HepG2 (cell line): ENCODE data around the gene TOMM7. TPM values are rescaled to one million over a fixed set of nuclear protein-coding genes. Genes with fewer than 3 reads are reported as not detected.

ENCODE experiments used
- ETV5 ChIP-seq: IDR thresholded peaks from 2 replicates; pipeline ENCODE4 v1.6.1; 2018; ENCODE audit warnings: missing biosample characterization, missing genetic modification reagents, inconsistent platforms, borderline replicate concordance
- MAFK ChIP-seq, 2 experiments: IDR thresholded peaks in 1 of 2; conservative IDR thresholded peaks in 1 of 2; 2 replicates each; pipeline ENCODE4 v1.6.1; 2011; ENCODE audit warnings: improper control_type of control experiment in 2 of 2, low read length in 2 of 2
- MBNL3 ChIP-seq: fragments of 250-450 bp; sonication (Bioruptor Pico); conservative IDR thresholded peaks from 2 replicates; pipeline ENCODE4 v1.8.0; 2022; ENCODE audit warnings: mild to moderate bottlenecking, inconsistent platforms
- MYNN ChIP-seq: sonication (generic); formaldehyde crosslinking; IDR thresholded peaks from 2 replicates; pipeline ENCODE4 v1.4.0; 2020; ENCODE audit warnings: mild to moderate bottlenecking, low read depth, missing genetic modification reagents
- NR3C1 ChIP-seq: sonication (generic); formaldehyde crosslinking; IDR thresholded peaks from 2 replicates; pipeline ENCODE4 v1.4.0; 2020; ENCODE audit warnings: missing genetic modification reagents
- PTBP1 ChIP-seq: fragments of 200-400 bp; formaldehyde crosslinking; IDR thresholded peaks from 2 replicates; pipeline ENCODE4 v1.6.1; 2018; ENCODE audit warnings: low read length, low read depth; ENCODE audit not compliant: poor library complexity, severe bottlenecking
- RBAK ChIP-seq: sonication (generic); formaldehyde crosslinking; IDR thresholded peaks from 2 replicates; pipeline ENCODE4 v1.5.1; 2020; ENCODE audit warnings: mild to moderate bottlenecking, missing genetic modification reagents
- RFX5 ChIP-seq: IDR thresholded peaks from 2 replicates; pipeline ENCODE4 v1.6.1; 2011; ENCODE audit warnings: low read depth, low read length, improper control_type of control experiment
- SMAD3 ChIP-seq: sonication (generic); formaldehyde crosslinking; IDR thresholded peaks from 2 replicates; pipeline ENCODE4 v1.4.0; 2020; ENCODE audit warnings: missing genetic modification reagents
- SP140L ChIP-seq: sonication (generic); formaldehyde crosslinking; IDR thresholded peaks from 2 replicates; pipeline ENCODE4 v1.4.0; 2020; ENCODE audit warnings: missing genetic modification reagents, borderline replicate concordance
- STAT5B ChIP-seq: sonication (generic); formaldehyde crosslinking; IDR thresholded peaks from 2 replicates; pipeline ENCODE4 v1.4.0; 2020; ENCODE audit warnings: missing genetic modification reagents
- TBX3 ChIP-seq: fragments of 450-650 bp; IDR thresholded peaks from 2 replicates; pipeline ENCODE4 v1.6.1; 2017; ENCODE audit warnings: antibody characterized with exemption, mild to moderate bottlenecking, inconsistent platforms, borderline replicate concordance
- ZBTB1 ChIP-seq: sonication (generic); formaldehyde crosslinking; IDR thresholded peaks from 2 replicates; pipeline ENCODE4 v1.4.0; 2020; ENCODE audit warnings: missing genetic modification reagents, borderline replicate concordance
- ZNF251 ChIP-seq: sonication (generic); formaldehyde crosslinking; IDR thresholded peaks from 2 replicates; pipeline ENCODE4 v1.9.0; 2021; ENCODE audit warnings: mild to moderate bottlenecking, missing genetic modification reagents
- ZNF329 ChIP-seq: sonication (generic); formaldehyde crosslinking; IDR thresholded peaks from 2 replicates; pipeline ENCODE4 v1.9.0; 2021; ENCODE audit warnings: low read depth, mild to moderate bottlenecking, missing genetic modification reagents
- ZNF510 ChIP-seq: sonication (generic); formaldehyde crosslinking; IDR thresholded peaks from 2 replicates; pipeline ENCODE4 v1.4.0; 2020; ENCODE audit warnings: low read depth, mild to moderate bottlenecking, missing genetic modification reagents
- ZNF546 ChIP-seq: sonication (generic); formaldehyde crosslinking; conservative IDR thresholded peaks from 2 replicates; pipeline ENCODE4 v1.8.1; 2023; ENCODE audit warnings: mild to moderate bottlenecking, missing genetic modification reagents
- ZNF547 ChIP-seq: sonication (generic); formaldehyde crosslinking; IDR thresholded peaks from 2 replicates; pipeline ENCODE4 v1.5.1; 2020; ENCODE audit warnings: mild to moderate bottlenecking, missing genetic modification reagents
- ZNF562 ChIP-seq: sonication (generic); formaldehyde crosslinking; IDR thresholded peaks from 2 replicates; pipeline ENCODE4 v1.8.0; 2022; ENCODE audit warnings: missing genetic modification reagents, borderline replicate concordance
- ZZZ3 ChIP-seq: sonication (generic); formaldehyde crosslinking; IDR thresholded peaks from 2 replicates; pipeline ENCODE4 v1.4.0; 2020; ENCODE audit warnings: missing genetic modification reagents, mild to moderate bottlenecking, borderline replicate concordance
- polyA plus RNA-seq, 8 experiments: library from polyadenylated mRNA; depleted of rRNA in 3 of 8; stranded (reverse) in 7 of 8; unstranded in 1 of 8; fragments of >200 nt; fragmentation: Illumina TruSeq in 4 of 8; extraction: Trizol in 4 of 8; gene quantifications; 2 replicates each; pipeline versions ENCODE4 v1.2.1 to v1.2.3, GENCODE V29; 2011 to 2016; ENCODE audit warnings: low read depth in 4 of 8, missing spikeins in 1 of 8, mixed read lengths in 1 of 8; ENCODE audit not compliant: insufficient read depth in 1 of 8
- total RNA-seq, 5 experiments: library from RNA; depleted of rRNA; stranded (reverse); fragments of >200 nt; fragmentation: Illumina TruSeq; extraction: Trizol; gene quantifications; 2 replicates each; pipeline ENCODE4 v1.2.3, GENCODE V29; 2016; ENCODE audit warnings: low read depth in 1 of 5
- TF ChIP-seq, protein P1 (sequence below): sonication (generic); formaldehyde crosslinking; IDR thresholded peaks from 2 replicates; pipeline ENCODE4 v1.9.0; 2021; ENCODE audit warnings: missing genetic modification reagents, borderline replicate concordance
- TF ChIP-seq, protein P2 (sequence below): sonication (generic); formaldehyde crosslinking; IDR thresholded peaks from 2 replicates; pipeline ENCODE4 v1.4.0; 2020; ENCODE audit warnings: missing genetic modification reagents
- TF ChIP-seq, protein P3 (sequence below): sonication (generic); formaldehyde crosslinking; conservative IDR thresholded peaks from 2 replicates; pipeline ENCODE4 v1.8.0; 2022; ENCODE audit warnings: low read depth, missing genetic modification reagents
- TF ChIP-seq, protein P4 (sequence below): sonication (generic); formaldehyde crosslinking; IDR thresholded peaks from 2 replicates; pipeline ENCODE4 v1.5.0; 2020; ENCODE audit warnings: mild to moderate bottlenecking, missing genetic modification reagents

The TOMM7 gene
- total and polyA plus RNA-seq, 2 of the 13 experiments (the other 11 are each of a cell fraction or from before 2014, with no cell fraction given): 251 to 369 TPM

DNA sequence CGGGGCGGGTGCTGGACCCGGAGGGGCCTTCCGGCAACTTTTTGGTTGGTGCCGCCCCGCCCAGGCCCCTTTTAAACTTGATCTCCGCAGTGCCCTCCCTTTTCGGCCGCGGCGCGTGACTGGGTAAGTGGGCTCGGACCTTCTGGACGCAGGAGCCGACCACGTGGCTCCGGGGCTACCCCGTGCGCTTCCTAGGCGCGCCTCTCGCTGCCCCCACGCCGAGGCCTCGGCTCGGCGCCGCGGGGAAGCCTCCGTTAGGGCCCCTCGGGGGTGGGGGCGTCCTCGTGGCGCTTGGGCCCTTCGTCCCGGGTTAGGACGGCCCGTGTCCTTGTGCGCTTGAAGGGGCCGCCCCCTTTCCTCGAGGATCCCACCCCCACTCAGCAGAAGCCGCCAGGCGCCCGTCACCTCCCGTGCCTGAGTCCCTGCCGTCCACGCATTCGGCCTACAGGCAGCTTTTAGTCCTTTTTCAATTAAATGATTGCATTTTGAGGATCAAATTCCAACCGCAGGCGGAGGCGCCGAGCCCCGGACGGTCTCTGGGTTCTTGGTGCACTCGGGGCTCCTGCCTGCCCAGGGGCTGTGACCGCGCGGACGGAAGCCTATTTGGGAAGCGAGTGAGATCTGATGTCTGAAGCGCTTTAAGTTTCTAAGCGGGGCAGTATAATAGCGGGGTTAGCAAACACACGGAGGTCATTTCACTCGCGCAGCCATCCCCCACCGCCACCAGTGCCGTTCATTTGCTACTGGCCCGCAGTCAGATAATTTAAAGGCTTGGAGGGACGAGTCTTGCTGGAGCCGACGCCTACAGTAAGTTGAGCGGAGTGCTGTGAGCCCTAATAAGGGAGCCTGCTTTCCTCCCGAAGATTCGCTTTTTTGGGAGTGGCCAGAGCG lies 31.8 kb upstream of the TOMM7 start (continued):
- TF ChIP-seq, protein P1, sequence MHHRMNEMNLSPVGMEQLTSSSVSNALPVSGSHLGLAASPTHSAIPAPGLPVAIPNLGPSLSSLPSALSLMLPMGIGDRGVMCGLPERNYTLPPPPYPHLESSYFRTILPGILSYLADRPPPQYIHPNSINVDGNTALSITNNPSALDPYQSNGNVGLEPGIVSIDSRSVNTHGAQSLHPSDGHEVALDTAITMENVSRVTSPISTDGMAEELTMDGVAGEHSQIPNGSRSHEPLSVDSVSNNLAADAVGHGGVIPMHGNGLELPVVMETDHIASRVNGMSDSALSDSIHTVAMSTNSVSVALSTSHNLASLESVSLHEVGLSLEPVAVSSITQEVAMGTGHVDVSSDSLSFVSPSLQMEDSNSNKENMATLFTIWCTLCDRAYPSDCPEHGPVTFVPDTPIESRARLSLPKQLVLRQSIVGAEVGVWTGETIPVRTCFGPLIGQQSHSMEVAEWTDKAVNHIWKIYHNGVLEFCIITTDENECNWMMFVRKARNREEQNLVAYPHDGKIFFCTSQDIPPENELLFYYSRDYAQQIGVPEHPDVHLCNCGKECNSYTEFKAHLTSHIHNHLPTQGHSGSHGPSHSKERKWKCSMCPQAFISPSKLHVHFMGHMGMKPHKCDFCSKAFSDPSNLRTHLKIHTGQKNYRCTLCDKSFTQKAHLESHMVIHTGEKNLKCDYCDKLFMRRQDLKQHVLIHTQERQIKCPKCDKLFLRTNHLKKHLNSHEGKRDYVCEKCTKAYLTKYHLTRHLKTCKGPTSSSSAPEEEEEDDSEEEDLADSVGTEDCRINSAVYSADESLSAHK: no peak
- TF ChIP-seq, protein P2, sequence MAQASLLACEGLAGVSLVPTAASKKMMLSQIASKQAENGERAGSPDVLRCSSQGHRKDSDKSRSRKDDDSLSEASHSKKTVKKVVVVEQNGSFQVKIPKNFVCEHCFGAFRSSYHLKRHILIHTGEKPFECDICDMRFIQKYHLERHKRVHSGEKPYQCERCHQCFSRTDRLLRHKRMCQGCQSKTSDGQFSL: peak; percentile 95
- TF ChIP-seq RFX5: no peak
- TF ChIP-seq, protein P3, sequence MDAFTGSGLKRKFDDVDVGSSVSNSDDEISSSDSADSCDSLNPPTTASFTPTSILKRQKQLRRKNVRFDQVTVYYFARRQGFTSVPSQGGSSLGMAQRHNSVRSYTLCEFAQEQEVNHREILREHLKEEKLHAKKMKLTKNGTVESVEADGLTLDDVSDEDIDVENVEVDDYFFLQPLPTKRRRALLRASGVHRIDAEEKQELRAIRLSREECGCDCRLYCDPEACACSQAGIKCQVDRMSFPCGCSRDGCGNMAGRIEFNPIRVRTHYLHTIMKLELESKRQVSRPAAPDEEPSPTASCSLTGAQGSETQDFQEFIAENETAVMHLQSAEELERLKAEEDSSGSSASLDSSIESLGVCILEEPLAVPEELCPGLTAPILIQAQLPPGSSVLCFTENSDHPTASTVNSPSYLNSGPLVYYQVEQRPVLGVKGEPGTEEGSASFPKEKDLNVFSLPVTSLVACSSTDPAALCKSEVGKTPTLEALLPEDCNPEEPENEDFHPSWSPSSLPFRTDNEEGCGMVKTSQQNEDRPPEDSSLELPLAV: no peak
- no peak for TF ChIP-seq RBAK (CRISPR knock-in tag)
- TF ChIP-seq TBX3: no peak
- TF ChIP-seq ZNF546: 0 out of 2 replicates have a peak, but pooled peaks have one; percentile 23
- no peak; the same call in 1 of the 2 replicates for TF ChIP-seq SMAD3 (CRISPR knock-in tag)
- no peak for TF ChIP-seq NR3C1 (CRISPR knock-in tag)
- no peak for TF ChIP-seq SP140L (CRISPR knock-in tag)
- TF ChIP-seq MBNL3: no peak
- no peak for TF ChIP-seq STAT5B (CRISPR knock-in tag)
- TF ChIP-seq, protein P4, sequence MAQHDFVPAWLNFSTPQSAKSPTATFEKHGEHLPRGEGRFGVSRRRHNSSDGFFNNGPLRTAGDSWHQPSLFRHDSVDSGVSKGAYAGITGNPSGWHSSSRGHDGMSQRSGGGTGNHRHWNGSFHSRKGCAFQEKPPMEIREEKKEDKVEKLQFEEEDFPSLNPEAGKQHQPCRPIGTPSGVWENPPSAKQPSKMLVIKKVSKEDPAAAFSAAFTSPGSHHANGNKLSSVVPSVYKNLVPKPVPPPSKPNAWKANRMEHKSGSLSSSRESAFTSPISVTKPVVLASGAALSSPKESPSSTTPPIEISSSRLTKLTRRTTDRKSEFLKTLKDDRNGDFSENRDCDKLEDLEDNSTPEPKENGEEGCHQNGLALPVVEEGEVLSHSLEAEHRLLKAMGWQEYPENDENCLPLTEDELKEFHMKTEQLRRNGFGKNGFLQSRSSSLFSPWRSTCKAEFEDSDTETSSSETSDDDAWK (CRISPR knock-in tag): no peak
- TF ChIP-seq ZBTB1: no peak
- peak; percentile 34; the same call in 1 of the 2 replicates for TF ChIP-seq ZNF329
- TF ChIP-seq ZNF510 (CRISPR knock-in tag): no peak
- TF ChIP-seq ZNF251 (CRISPR knock-in tag): no peak
- TF ChIP-seq ETV5 (CRISPR knock-in tag): 0 out of 2 replicates have a peak, but pooled peaks have one; percentile 15
- TF ChIP-seq ZNF547 (CRISPR knock-in tag): peak; percentile 50; the same call in 1 of the 2 replicates
- TF ChIP-seq MAFK (conservative IDR thresholded peaks at IDR 0.05 in 1 of 2, IDR thresholded peaks at IDR 0.05 in 1 of 2; ENCODE audit: low read length in 2 of 2): no peak
- no peak for TF ChIP-seq PTBP1
- TF ChIP-seq ZNF562 (CRISPR knock-in tag): 0 out of 2 replicates have a peak, but pooled peaks have one; percentile 69
- TF ChIP-seq MYNN: no peak
- TF ChIP-seq ZZZ3 (CRISPR knock-in tag): no peak
